Spleen (tissue), 7 donors: ENCODE results near the gene CDKN2A.

Experiments
- POLR2AphosphoS5 ChIP-seq, 3 donors: sonication (generic); formaldehyde crosslinking; IDR thresholded peaks; one replicate each; pipeline ENCODE4 v1.5.1; 2017; ENCODE audit warnings: antibody characterized with exemption in 3 of 3
- TF ChIP-seq, protein P1 (sequence below), 11 experiments: fragments of 200-600 bp in 7 of 11; fragments of 450-650 bp in 4 of 11; sonication (generic) in 4 of 11; IDR thresholded peaks in 8 of 11; conservative IDR thresholded peaks in 3 of 11; 1 replicate in 7 of 11; 2 replicates in 4 of 11; pipeline versions ENCODE4 v1.4.0 to v1.8.0; 2016 to 2021; ENCODE audit warnings: antibody characterized with exemption in 11 of 11, inconsistent platforms in 4 of 11, mild to moderate bottlenecking in 1 of 11
- donor health status: DM: no; HTN: no; CAD: no; lungs with moderate emphysema.
- donor health status: DM: no; HTN: no; CAD: no.
- donor health status: DM: no; HTN: no; CAD: no.

DNA sequence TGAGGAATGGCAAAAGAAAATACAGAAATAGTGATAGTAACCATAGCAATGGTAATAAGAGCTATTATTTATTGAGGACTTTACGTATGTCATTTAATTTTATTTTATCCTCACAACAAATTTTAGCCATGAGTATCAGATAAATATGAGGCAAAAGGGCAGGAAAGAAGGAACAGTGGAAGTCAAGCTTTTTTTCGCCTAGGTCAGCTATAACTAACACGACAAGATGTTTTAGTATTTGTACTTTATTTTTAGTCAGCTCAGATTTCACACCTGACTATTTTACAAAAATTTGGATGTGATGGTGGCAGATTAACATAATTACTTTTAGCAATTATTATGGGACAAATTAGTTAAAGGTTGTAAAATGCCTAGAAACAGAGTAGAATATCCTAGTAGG, 49.7 kb upstream of the CDKN2A start:
- TF ChIP-seq, protein P1, sequence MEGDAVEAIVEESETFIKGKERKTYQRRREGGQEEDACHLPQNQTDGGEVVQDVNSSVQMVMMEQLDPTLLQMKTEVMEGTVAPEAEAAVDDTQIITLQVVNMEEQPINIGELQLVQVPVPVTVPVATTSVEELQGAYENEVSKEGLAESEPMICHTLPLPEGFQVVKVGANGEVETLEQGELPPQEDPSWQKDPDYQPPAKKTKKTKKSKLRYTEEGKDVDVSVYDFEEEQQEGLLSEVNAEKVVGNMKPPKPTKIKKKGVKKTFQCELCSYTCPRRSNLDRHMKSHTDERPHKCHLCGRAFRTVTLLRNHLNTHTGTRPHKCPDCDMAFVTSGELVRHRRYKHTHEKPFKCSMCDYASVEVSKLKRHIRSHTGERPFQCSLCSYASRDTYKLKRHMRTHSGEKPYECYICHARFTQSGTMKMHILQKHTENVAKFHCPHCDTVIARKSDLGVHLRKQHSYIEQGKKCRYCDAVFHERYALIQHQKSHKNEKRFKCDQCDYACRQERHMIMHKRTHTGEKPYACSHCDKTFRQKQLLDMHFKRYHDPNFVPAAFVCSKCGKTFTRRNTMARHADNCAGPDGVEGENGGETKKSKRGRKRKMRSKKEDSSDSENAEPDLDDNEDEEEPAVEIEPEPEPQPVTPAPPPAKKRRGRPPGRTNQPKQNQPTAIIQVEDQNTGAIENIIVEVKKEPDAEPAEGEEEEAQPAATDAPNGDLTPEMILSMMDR (IDR thresholded peaks at IDR 0.05 in 8 of 11, conservative IDR thresholded peaks at IDR 0.05 in 3 of 11), result no peak
- no peak for TF ChIP-seq POLR2AphosphoS5 (IDR thresholded peaks at IDR 0.05)
